HepG2 (cell line): Measurements from ENCODE around the gene PIGW. TPM values are rescaled to one million over a fixed set of nuclear protein-coding genes. Genes with fewer than 3 reads are reported as not detected.
A peak's percentile ranks its signal among the peaks of the same experiment; 100 is the strongest.

Experiments
- AHR ChIP-seq: IDR thresholded peaks from 2 replicates; pipeline ENCODE4 v1.6.1; 2018; ENCODE audit warnings: missing genetic modification reagents, missing compliant biosample characterization
- ARHGAP35 ChIP-seq: sonication (generic); formaldehyde crosslinking; IDR thresholded peaks from 2 replicates; pipeline ENCODE4 v1.9.0; 2022; ENCODE audit warnings: mild to moderate bottlenecking, inconsistent platforms, moderate library complexity, missing genetic modification reagents, borderline replicate concordance
- CERS6 ChIP-seq: sonication (generic); formaldehyde crosslinking; IDR thresholded peaks from 2 replicates; pipeline ENCODE4 v1.5.0; 2020; ENCODE audit warnings: missing genetic modification reagents
- CHCHD3 ChIP-seq: sonication (generic); formaldehyde crosslinking; IDR thresholded peaks from 2 replicates; pipeline ENCODE4 v1.8.0; 2022; ENCODE audit warnings: mild to moderate bottlenecking, missing genetic modification reagents, moderate library complexity
- ETS1 ChIP-seq: sonication (generic); formaldehyde crosslinking; IDR thresholded peaks from 2 replicates; pipeline ENCODE4 v1.4.0; 2020; ENCODE audit warnings: missing genetic modification reagents
- GABPA ChIP-seq, 2 experiments: IDR thresholded peaks; 2 replicates each; pipeline ENCODE4 v1.6.1; 2011 to 2016; ENCODE audit warnings: low read depth in 2 of 2, low read length in 1 of 2, missing biosample characterization in 1 of 2, missing genetic modification characterization in 1 of 2
- MEF2D ChIP-seq: sonication (generic); formaldehyde crosslinking; IDR thresholded peaks from 2 replicates; pipeline ENCODE4 v1.5.1; 2020; ENCODE audit warnings: mild to moderate bottlenecking, missing genetic modification reagents
- PTBP1 ChIP-seq: fragments of 200-400 bp; formaldehyde crosslinking; IDR thresholded peaks from 2 replicates; pipeline ENCODE4 v1.6.1; 2018; ENCODE audit warnings: low read length, low read depth; ENCODE audit not compliant: poor library complexity, severe bottlenecking
- SNAPC2 ChIP-seq: sonication (generic); formaldehyde crosslinking; IDR thresholded peaks from 2 replicates; pipeline ENCODE4 v1.8.1; 2022; ENCODE audit warnings: mild to moderate bottlenecking, missing genetic modification reagents
- ZBTB39 ChIP-seq: sonication (generic); formaldehyde crosslinking; IDR thresholded peaks from 2 replicates; pipeline ENCODE4 v1.5.0; 2020; ENCODE audit warnings: missing genetic modification reagents
- ZNF234 ChIP-seq: sonication (generic); formaldehyde crosslinking; conservative IDR thresholded peaks from 2 replicates; pipeline ENCODE4 v1.5.1; 2020; ENCODE audit warnings: mild to moderate bottlenecking, missing genetic modification reagents
- ZNF512B ChIP-seq: sonication (generic); formaldehyde crosslinking; IDR thresholded peaks from 2 replicates; pipeline ENCODE4 v1.5.1; 2020; ENCODE audit warnings: missing genetic modification reagents, mild to moderate bottlenecking, borderline replicate concordance
- ZNF562 ChIP-seq: sonication (generic); formaldehyde crosslinking; IDR thresholded peaks from 2 replicates; pipeline ENCODE4 v1.8.0; 2022; ENCODE audit warnings: missing genetic modification reagents, borderline replicate concordance
- ZNF660 ChIP-seq: sonication (generic); formaldehyde crosslinking; IDR thresholded peaks from 2 replicates; pipeline ENCODE4 v1.5.1; 2020; ENCODE audit warnings: mild to moderate bottlenecking, low read depth, missing genetic modification reagents, borderline replicate concordance
- ZNF891 ChIP-seq: sonication (generic); formaldehyde crosslinking; IDR thresholded peaks from 2 replicates; pipeline ENCODE4 v1.5.0; 2020; ENCODE audit warnings: mild to moderate bottlenecking, missing genetic modification reagents
- ZXDC ChIP-seq: sonication (generic); formaldehyde crosslinking; IDR thresholded peaks from 2 replicates; pipeline ENCODE4 v1.5.0; 2020; ENCODE audit warnings: mild to moderate bottlenecking, missing genetic modification reagents
- polyA plus RNA-seq, 8 experiments: library from polyadenylated mRNA; depleted of rRNA in 3 of 8; stranded (reverse) in 7 of 8; unstranded in 1 of 8; fragments of >200 nt; fragmentation: Illumina TruSeq in 4 of 8; extraction: Trizol in 4 of 8; gene quantifications; 2 replicates each; pipeline versions ENCODE4 v1.2.1 to v1.2.3, GENCODE V29; 2011 to 2016; ENCODE audit warnings: low read depth in 4 of 8, missing spikeins in 1 of 8, mixed read lengths in 1 of 8; ENCODE audit not compliant: insufficient read depth in 1 of 8
- total RNA-seq, 5 experiments: library from RNA; depleted of rRNA; stranded (reverse); fragments of >200 nt; fragmentation: Illumina TruSeq; extraction: Trizol; gene quantifications; 2 replicates each; pipeline ENCODE4 v1.2.3, GENCODE V29; 2016; ENCODE audit warnings: low read depth in 1 of 5

PIGW gene
- total and polyA plus RNA-seq, 2 of the 13 experiments (the other 11 are each of a cell fraction or from before 2014, with no cell fraction given) = 9.0 to 24.0 TPM

GRCh38 chr17:36545465-36546417 lies 11.0 kb downstream of the PIGW start (continued):
- TF ChIP-seq ZNF512B (CRISPR knock-in tag) (no peak), ETS1 (no peak), ZBTB39 (CRISPR knock-in tag) (0 out of 2 replicates have a peak, but pooled peaks have one; percentile 6), ZNF234 (CRISPR knock-in tag) (0 out of 2 replicates have a peak, but pooled peaks have one; percentile 25), SNAPC2 (CRISPR knock-in tag) (no peak), MEF2D (no peak; the same call in 1 of the 2 replicates), ZNF891 (CRISPR knock-in tag) (peak; percentile 81; the same call in 1 of the 2 replicates), AHR (CRISPR knock-in tag) (no peak), CERS6 (CRISPR knock-in tag) (no peak), CHCHD3 (CRISPR knock-in tag) (peak; percentile 84; the same call in 1 of the 2 replicates), ARHGAP35 (peak; percentile 46; the same call in 1 of the 2 replicates), ZXDC (no peak), PTBP1 (no peak), ZNF562 (CRISPR knock-in tag) (no peak), ZNF660 (CRISPR knock-in tag) (0 out of 2 replicates have a peak, but pooled peaks have one; percentile 22), GABPA (IDR thresholded peaks at IDR 0.05; ENCODE audit: low read depth, low read length) (peak; percentile 46), GABPA (CRISPR knock-in tag; IDR thresholded peaks at IDR 0.05; ENCODE audit: low read depth) (peak; percentile 53)
